H9 (cell line): ENCODE data around the gene SIL1. TPM values are rescaled to one million over a fixed set of nuclear protein-coding genes. Genes with fewer than 3 reads are reported as not detected.

Experiments used
- DNase-seq: peaks from one replicate; pipeline ENCODE4 v3.0.0-alpha.2; 2017
- H2AFZ ChIP-seq: one replicate; pipeline ENCODE4 v1.6.1; 2013; ENCODE audit warnings: mild to moderate bottlenecking, low read length, control low read depth, moderate library complexity
- H2AK5ac ChIP-seq: 2 replicates; pipeline ENCODE4 v1.6.1; 2013; ENCODE audit warnings: low read length, control low read depth, mixed read lengths; ENCODE audit not compliant: insufficient read length
- H2BK120ac ChIP-seq: one replicate; pipeline ENCODE4 v1.6.1; 2013; ENCODE audit warnings: low read depth, mild to moderate bottlenecking, low read length, control low read depth, inconsistent platforms; ENCODE audit not compliant: poor library complexity, severe bottlenecking
- H2BK12ac ChIP-seq: 2 replicates; pipeline ENCODE4 v1.6.1; 2013; ENCODE audit warnings: low read length, control low read depth, mixed read lengths, low read depth; ENCODE audit not compliant: insufficient read length
- H2BK15ac ChIP-seq: 2 replicates; pipeline ENCODE4 v1.6.1; 2013; ENCODE audit warnings: low read depth, low read length, control low read depth
- H2BK20ac ChIP-seq: one replicate; pipeline ENCODE4 v1.6.1; 2013; ENCODE audit warnings: low read depth, mild to moderate bottlenecking, low read length, control low read depth, inconsistent platforms; ENCODE audit not compliant: poor library complexity, severe bottlenecking
- H2BK5ac ChIP-seq: 2 replicates; pipeline ENCODE4 v1.6.1; 2013; ENCODE audit warnings: low read length, control low read depth, mixed read lengths; ENCODE audit not compliant: insufficient read length
- H3K14ac ChIP-seq: 2 replicates; pipeline ENCODE4 v1.6.1; 2013; ENCODE audit warnings: low read length, control low read depth; ENCODE audit not compliant: insufficient read depth
- H3K18ac ChIP-seq: 2 replicates; pipeline ENCODE4 v1.6.1; 2013; ENCODE audit warnings: low read depth, mild to moderate bottlenecking, mixed read lengths, low read length, control low read depth; ENCODE audit not compliant: insufficient read length
- H3K23ac ChIP-seq: 2 replicates; pipeline ENCODE4 v1.6.1; 2013; ENCODE audit warnings: low read length, control low read depth, mixed read lengths, low read depth; ENCODE audit not compliant: insufficient read length
- H3K23me2 ChIP-seq: 2 replicates; pipeline ENCODE4 v1.6.1; 2013; ENCODE audit warnings: low read depth, mild to moderate bottlenecking, mixed read lengths, low read length, control low read depth; ENCODE audit not compliant: insufficient read length, poor library complexity, severe bottlenecking
- H3K27ac ChIP-seq: 2 replicates; pipeline ENCODE4 v1.5.1; 2013; ENCODE audit warnings: low read length, control low read depth, mixed read lengths, low read depth; ENCODE audit not compliant: insufficient read length
- H3K27me3 ChIP-seq: 2 replicates; pipeline ENCODE4 v1.6.1; 2013; ENCODE audit warnings: low read length, control low read depth, inconsistent platforms; ENCODE audit not compliant: insufficient read depth
- H3K4ac ChIP-seq: 2 replicates; pipeline ENCODE4 v1.6.1; 2013; ENCODE audit warnings: low read depth, mild to moderate bottlenecking, control low read depth, inconsistent platforms, low read length, moderate library complexity
- H3K4me1 ChIP-seq: 2 replicates; pipeline ENCODE4 v1.6.1; 2013; ENCODE audit warnings: low read length, control low read depth, inconsistent platforms; ENCODE audit not compliant: insufficient read depth
- H3K4me2 ChIP-seq: 2 replicates; pipeline ENCODE4 v1.6.1; 2013; ENCODE audit warnings: low read length, control low read depth, mixed read lengths; ENCODE audit not compliant: insufficient read length, insufficient read depth
- H3K56ac ChIP-seq: 2 replicates; pipeline ENCODE4 v1.6.1; 2013; ENCODE audit warnings: low read depth, mild to moderate bottlenecking, mixed read lengths, low read length, control low read depth; ENCODE audit not compliant: insufficient read length
- H3K79me1 ChIP-seq: 2 replicates; pipeline ENCODE4 v1.6.1; 2013; ENCODE audit warnings: low read depth, mild to moderate bottlenecking, moderate library complexity, low read length, control low read depth, inconsistent platforms; ENCODE audit not compliant: insufficient read depth, poor library complexity, severe bottlenecking
- H3K79me2 ChIP-seq: 2 replicates; pipeline ENCODE4 v1.6.1; 2013; ENCODE audit warnings: low read length, control low read depth, inconsistent platforms; ENCODE audit not compliant: insufficient read depth
- H3K9ac ChIP-seq: 2 replicates; pipeline ENCODE4 v1.6.1; 2013; ENCODE audit warnings: low read length, control low read depth, mixed read lengths; ENCODE audit not compliant: insufficient read length; ENCODE audit errors: extremely low read depth
- H3K9me3 ChIP-seq: one replicate; pipeline ENCODE4 v1.6.1; 2013; ENCODE audit warnings: low read depth, low read length, inconsistent platforms; ENCODE audit not compliant: control insufficient read depth
- H3T11ph ChIP-seq: one replicate; pipeline ENCODE4 v1.6.1; 2013; ENCODE audit warnings: mild to moderate bottlenecking, low read length, control low read depth, inconsistent platforms
- H4K20me1 ChIP-seq: one replicate; pipeline ENCODE4 v1.6.1; 2013; ENCODE audit not compliant: control insufficient read depth, insufficient read length, insufficient read depth
- H4K5ac ChIP-seq: 2 replicates; pipeline ENCODE4 v1.6.1; 2013; ENCODE audit warnings: low read depth, mild to moderate bottlenecking, mixed read lengths, low read length, control low read depth; ENCODE audit not compliant: insufficient read length
- H4K8ac ChIP-seq: replicated peaks from 2 replicates; pipeline ENCODE4 v1.6.1; 2013; ENCODE audit warnings: low read length, control low read depth, mixed read lengths, low read depth; ENCODE audit not compliant: insufficient read length
- H4K91ac ChIP-seq: 2 replicates; pipeline ENCODE4 v1.6.1; 2013; ENCODE audit warnings: low read depth, mild to moderate bottlenecking, moderate library complexity, mixed read lengths, low read length, control low read depth; ENCODE audit not compliant: insufficient read length
- H3K27ac Mint-ChIP-seq, 3 experiments: 2 replicates in 2 of 3; 3 replicates in 1 of 3; pipeline ENCODE4 v1.8.0; 2020 to 2021; ENCODE audit warnings: mixed read lengths in 3 of 3, mild to moderate bottlenecking in 1 of 3, moderate library complexity in 1 of 3
- H3K27me3 Mint-ChIP-seq: 2 replicates; pipeline ENCODE4 v1.8.0; 2021; ENCODE audit warnings: low read depth, mild to moderate bottlenecking, moderate library complexity, mixed read lengths
- H3K36me3 Mint-ChIP-seq, 3 experiments: 2 replicates in 2 of 3; 3 replicates in 1 of 3; pipeline ENCODE4 v1.8.0; 2020 to 2021; ENCODE audit warnings: low read depth in 3 of 3, mixed read lengths in 3 of 3; ENCODE audit not compliant: insufficient read depth in 1 of 3
- H3K4me1 Mint-ChIP-seq, 2 experiments: 2 replicates each; pipeline ENCODE4 v1.8.0; 2020; ENCODE audit warnings: mixed read lengths in 2 of 2
- H3K4me3 Mint-ChIP-seq, 2 experiments: 2 replicates in 1 of 2; 3 replicates in 1 of 2; pipeline ENCODE4 v1.8.0; 2020 to 2021; ENCODE audit warnings: mild to moderate bottlenecking in 2 of 2, mixed read lengths in 2 of 2, moderate library complexity in 1 of 2
- H3K9me3 Mint-ChIP-seq, 2 experiments: 2 replicates in 1 of 2; 3 replicates in 1 of 2; pipeline ENCODE4 v1.8.0; 2020; ENCODE audit warnings: mild to moderate bottlenecking in 2 of 2, mixed read lengths in 2 of 2, moderate library complexity in 1 of 2
- CTCF ChIP-seq: fragments of 200-600 bp; sonication (generic); conservative IDR thresholded peaks from 3 replicates; pipeline ENCODE4 v1.8.0; 2021; ENCODE audit warnings: antibody characterized with exemption, mild to moderate bottlenecking
- WGBS: extraction: QIAGEN DNeasy Blood & Tissue Kit; methylation state at CpG from one replicate; pipeline ENCODE4 v1.1.7; 2013; ENCODE audit warnings: missing lambda C conversion rate, low lambda C conversion rate, mixed read lengths; ENCODE audit not compliant: insufficient read length; ENCODE audit errors: extremely low coverage; 5-methylcytosine and 5-hydroxymethylcytosine counted together
- total RNA-seq: library from RNA; stranded (reverse); gene quantifications from 2 replicates; pipeline ENCODE4 v1.2.1, GENCODE V29; 2021

The SIL1 gene
- total RNA-seq, 1 experiment from 2014 or later: 10.6 TPM

- H2BK15ac ChIP-seq: no peak overlapping the region
- no peaks in the 10 kb centered on the region for H4K20me1 ChIP-seq
- H3K14ac ChIP-seq: no peak overlapping the region
- Mint-ChIP-seq H3K27me3 (no peaks in the 10 kb centered on the region), H3K27ac (no peak overlapping the region), H3K36me3 (no peaks in the 10 kb centered on the region), H3K4me3 (no peak overlapping the region), H3K4me1 (peaks cover 5 to 6% of the 10 kb centered on the region in 2 experiments), H3K9me3 (no peaks in the 10 kb centered on the region)
- H3K79me2 ChIP-seq: no peaks in the 10 kb centered on the region
- H3T11ph ChIP-seq: no peak overlapping the region
- H2BK5ac ChIP-seq: no peak overlapping the region
- no peaks in the 10 kb centered on the region for H3K79me1 ChIP-seq
- H3K23me2 ChIP-seq: peaks cover 3% of the 10 kb centered on the region
- no peak overlapping the region for H4K5ac ChIP-seq
- H2AFZ ChIP-seq: no peak overlapping the region
- H2BK12ac ChIP-seq: no peak overlapping the region
- no peak for DNase-seq
- no peak for TF ChIP-seq CTCF
- no peaks in the 10 kb centered on the region for H3K9me3 ChIP-seq
- H3K4me1 ChIP-seq: no peaks in the 10 kb centered on the region; the same call in 1 of the 2 replicates
- H3K18ac ChIP-seq: no peak overlapping the region
- no peak overlapping the region for H3K56ac ChIP-seq
- no peak overlapping the region for H3K4ac ChIP-seq
- no peak overlapping the region for H2BK120ac ChIP-seq
- H3K9ac ChIP-seq: no peak overlapping the region
- no peak overlapping the region for H2BK20ac ChIP-seq
- no peak overlapping the region for H2AK5ac ChIP-seq
- H3K23ac ChIP-seq: no peak overlapping the region
- H4K8ac ChIP-seq: no peak overlapping the region
- H3K4me2 ChIP-seq: no peak overlapping the region
- no CpG with 5 or more reads among the region's 8 CpGs for WGBS
- H3K27ac ChIP-seq: no peak overlapping the region
- H4K91ac ChIP-seq: no peak overlapping the region
- no peaks in the 10 kb centered on the region for H3K27me3 ChIP-seq
These were observed 174.9 kb downstream of the SIL1 start for GRCh38 chr5:139023286-139023685.
